ENCODE data around the gene GLYATL3.

The GLYATL3 gene

DNA sequence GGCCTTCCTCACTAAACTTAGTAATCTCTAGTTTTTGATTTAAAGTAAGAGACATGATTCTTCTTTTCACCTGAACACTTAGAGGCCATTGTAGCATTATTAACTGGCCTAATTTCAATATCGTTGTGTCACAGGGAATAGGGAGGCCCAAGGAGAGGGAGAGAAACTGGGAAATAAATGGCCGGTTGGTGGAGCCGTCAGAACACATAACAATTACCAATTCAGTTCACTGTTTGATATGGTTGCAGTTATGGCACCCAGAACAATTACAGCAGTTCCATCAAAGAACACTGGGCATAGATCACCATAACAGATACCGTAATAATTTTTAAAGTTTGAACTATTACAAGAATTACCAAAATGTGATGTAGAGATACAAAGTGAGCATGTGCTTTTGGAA lies 9.1 kb upstream of the GLYATL3 start:
- DNase-seq (ENCODE audit: low read depth), result no peak
- TF ChIP-seq, protein P1, sequence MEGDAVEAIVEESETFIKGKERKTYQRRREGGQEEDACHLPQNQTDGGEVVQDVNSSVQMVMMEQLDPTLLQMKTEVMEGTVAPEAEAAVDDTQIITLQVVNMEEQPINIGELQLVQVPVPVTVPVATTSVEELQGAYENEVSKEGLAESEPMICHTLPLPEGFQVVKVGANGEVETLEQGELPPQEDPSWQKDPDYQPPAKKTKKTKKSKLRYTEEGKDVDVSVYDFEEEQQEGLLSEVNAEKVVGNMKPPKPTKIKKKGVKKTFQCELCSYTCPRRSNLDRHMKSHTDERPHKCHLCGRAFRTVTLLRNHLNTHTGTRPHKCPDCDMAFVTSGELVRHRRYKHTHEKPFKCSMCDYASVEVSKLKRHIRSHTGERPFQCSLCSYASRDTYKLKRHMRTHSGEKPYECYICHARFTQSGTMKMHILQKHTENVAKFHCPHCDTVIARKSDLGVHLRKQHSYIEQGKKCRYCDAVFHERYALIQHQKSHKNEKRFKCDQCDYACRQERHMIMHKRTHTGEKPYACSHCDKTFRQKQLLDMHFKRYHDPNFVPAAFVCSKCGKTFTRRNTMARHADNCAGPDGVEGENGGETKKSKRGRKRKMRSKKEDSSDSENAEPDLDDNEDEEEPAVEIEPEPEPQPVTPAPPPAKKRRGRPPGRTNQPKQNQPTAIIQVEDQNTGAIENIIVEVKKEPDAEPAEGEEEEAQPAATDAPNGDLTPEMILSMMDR (IDR thresholded peaks at IDR 0.05; ENCODE audit: insufficient read depth, low read depth, low read length, missing control alignments), result no peak
- H3K4me3 ChIP-seq (ENCODE audit: low read depth, low read length), result no peak overlapping the region

DNA sequence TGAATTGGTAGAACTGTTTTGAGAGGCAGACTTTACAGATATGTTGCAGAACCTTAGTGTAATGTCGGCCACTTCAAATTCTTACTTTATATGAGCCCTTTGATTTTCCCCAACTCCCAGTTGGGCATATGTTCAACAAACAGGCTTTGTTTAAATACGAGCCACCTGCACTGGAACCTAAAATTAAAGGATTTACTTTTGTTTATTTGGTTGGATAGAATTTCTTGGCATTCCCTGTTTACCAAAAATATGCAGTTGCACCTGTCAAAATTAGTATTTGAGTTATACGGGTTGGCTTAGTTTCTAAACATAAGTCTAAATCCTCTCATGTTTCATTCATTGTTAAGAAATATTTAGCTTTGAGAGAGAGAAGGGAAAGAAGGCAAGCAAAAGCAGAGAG lies 2.4 kb upstream of the GLYATL3 start:
- no peak overlapping the region for H3K4me3 ChIP-seq (ENCODE audit: low read depth, low read length)
- TF ChIP-seq, protein P1 (IDR thresholded peaks at IDR 0.05; ENCODE audit: insufficient read depth, low read depth, low read length, missing control alignments), result no peak
- DNase-seq (ENCODE audit: low read depth), result no peak

DNA sequence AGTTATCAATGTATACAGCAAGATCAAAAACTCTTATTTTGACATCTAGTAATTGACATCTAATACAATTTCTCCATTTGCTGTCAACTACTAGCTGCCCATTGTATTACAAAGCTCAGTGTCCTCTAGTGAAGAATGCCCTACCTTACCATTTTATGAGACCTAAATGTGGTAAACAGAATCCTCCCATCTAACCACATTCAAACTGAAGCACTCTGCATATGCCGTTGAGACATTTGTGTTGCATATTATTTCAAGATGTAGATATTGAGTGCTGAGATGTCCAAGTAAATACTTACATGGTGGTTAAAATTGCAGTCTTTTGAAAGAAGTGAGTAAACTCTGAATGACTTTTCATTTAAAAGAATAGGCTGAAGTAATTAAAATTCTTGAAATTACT lies 597 bp upstream of the GLYATL3 start:
- DNase-seq (ENCODE audit: low read depth), result no peak
- no peak overlapping the region for H3K4me3 ChIP-seq (ENCODE audit: low read depth, low read length)

DNA sequence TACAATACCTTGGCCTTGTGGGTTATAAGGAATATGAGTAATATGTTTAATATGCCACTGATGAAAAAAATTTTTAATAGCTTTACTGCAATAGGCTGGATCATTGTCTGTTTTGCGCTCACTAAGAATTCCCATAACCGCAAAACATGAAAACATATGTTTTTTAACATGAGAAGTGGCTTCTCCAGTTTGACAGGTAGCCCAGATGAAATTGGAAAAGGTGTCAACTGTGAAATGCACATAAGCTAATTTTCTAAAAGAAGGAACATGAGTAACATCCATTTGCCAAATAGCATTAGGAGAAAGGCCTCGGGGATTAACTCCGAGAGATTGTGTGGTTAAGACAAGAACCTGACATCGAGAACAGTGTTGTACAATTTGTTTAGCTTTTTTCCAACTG lies 4.9 kb downstream of the GLYATL3 start:
- no peak for DNase-seq (ENCODE audit: low read depth)

More for the DNA sequence above, 597 bp upstream of the GLYATL3 start:
- TF ChIP-seq, protein P1 (IDR thresholded peaks at IDR 0.05; ENCODE audit: insufficient read depth, low read depth, low read length, missing control alignments), result no peak

DNA sequence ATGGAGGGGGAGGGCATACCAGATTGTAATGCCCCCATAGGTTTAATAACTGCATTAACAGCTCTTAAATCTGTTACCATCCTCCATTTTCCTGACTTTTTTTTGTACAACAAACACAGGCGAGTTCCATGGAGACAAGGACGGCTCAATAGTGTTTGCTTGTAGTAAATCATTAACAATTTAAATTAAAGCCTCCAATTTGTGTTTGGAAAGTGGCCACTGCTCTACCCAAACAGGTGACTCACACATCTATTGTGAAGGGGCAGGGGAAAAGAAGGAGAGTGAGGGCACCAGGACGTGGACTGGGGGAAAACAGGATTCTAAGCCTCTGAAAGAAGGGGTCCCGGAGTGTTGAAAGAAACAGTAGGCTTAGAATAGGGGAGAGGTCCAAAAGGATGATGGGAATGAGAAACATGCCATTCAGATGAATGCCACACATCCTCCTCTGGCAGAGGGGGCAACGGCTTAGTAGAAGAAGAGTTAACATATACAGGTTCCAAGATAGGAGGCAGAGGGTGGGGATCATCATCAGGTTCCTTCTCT lies 6.9 kb downstream of the GLYATL3 start:
- no peak for DNase-seq (ENCODE audit: low read depth)
- H3K4me3 ChIP-seq (ENCODE audit: low read depth, low read length), result no peak overlapping the region
- TF ChIP-seq, protein P1 (IDR thresholded peaks at IDR 0.05; ENCODE audit: insufficient read depth, low read depth, low read length, missing control alignments), result no peak

More for the DNA sequence above, 4.9 kb downstream of the GLYATL3 start:
- no peak overlapping the region for H3K4me3 ChIP-seq (ENCODE audit: low read depth, low read length)
- TF ChIP-seq, protein P1 (IDR thresholded peaks at IDR 0.05; ENCODE audit: insufficient read depth, low read depth, low read length, missing control alignments), result no peak

DNA sequence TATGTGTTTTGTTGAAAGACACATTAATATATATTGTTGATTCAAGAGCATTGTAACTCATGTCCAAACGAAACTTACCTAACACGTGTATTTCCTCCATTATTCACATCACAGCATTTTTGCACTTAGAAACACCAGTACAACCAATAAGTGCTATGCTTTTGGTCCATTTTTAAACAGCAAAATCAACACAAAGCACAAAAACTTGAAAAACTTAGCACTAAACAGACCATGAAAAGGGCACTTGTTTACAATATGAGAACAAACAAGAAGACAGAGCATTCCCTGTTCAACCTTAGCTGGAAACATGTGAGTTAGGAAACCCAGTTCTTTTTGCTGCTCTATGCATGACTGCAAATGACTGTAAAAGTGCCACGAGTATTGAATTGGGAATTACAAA lies 9.6 kb downstream of the GLYATL3 start:
- TF ChIP-seq, protein P1 (IDR thresholded peaks at IDR 0.05; ENCODE audit: insufficient read depth, low read depth, low read length, missing control alignments), result no peak
- DNase-seq (ENCODE audit: low read depth), result no peak
- H3K4me3 ChIP-seq (ENCODE audit: low read depth, low read length), result no peak overlapping the region
